A549 (cell line): ENCODE results near the gene TNS3. TPM values are rescaled to one million over a fixed set of nuclear protein-coding genes. Genes with fewer than 3 reads are reported as not detected.

Experiments used
- ATAC-seq, 2 experiments: fragments of 200-7000 bp in 1 of 2; fragments of >200 bp in 1 of 2; cut with Nextera tagmentation in 1 of 2; cut with Tn5 transposase in 1 of 2; 3 replicates each; pipeline versions ENCODE4 v1.8.0 to v1.9.1; 2018 to 2020; ENCODE audit warnings: mild to moderate bottlenecking in 1 of 2, moderate library complexity in 1 of 2
- CTCF ChIA-PET: fragments of 300-600 bp; sonication (Branson Sonifier 250); formaldehyde crosslinking; extraction: SDS; loops from one replicate; lab custom pipeline; 2021; ENCODE audit warnings: antibody characterized with exemption, inconsistent platforms; lab: Yijun Ruan, JAX
- POLR2A ChIA-PET: fragments of 350-600 bp; formaldehyde crosslinking; extraction: SDS; loops from one replicate; lab custom pipeline; 2021; ENCODE audit warnings: antibody characterized with exemption, inconsistent platforms; lab: Yijun Ruan, JAX
- DNase-seq, 2 experiments: peaks; one replicate each; pipeline versions ENCODE4 v3.0.0 to v3.0.0-alpha.2; 2011 to 2016; ENCODE audit warnings: low read depth in 1 of 2, low spot score in 1 of 2
- FAIRE-seq: peaks from 2 replicates; lab custom pipeline; 2011; peaks lifted over from hg19 to GRCh38; lab: Jason Lieb, UNC
- H3K27ac ChIP-seq, 2 experiments: fragments of >200 bp; sonication (Bioruptor Twin); formaldehyde crosslinking; 3 replicates each; pipeline ENCODE4 v1.5.1; 2016 to 2017
- H3K4me1 ChIP-seq: fragments of >200 bp; sonication (Bioruptor Twin); formaldehyde crosslinking; 3 replicates; pipeline ENCODE4 v1.6.1; 2016
- H3K4me2 ChIP-seq: fragments of >200 bp; sonication (Bioruptor Twin); formaldehyde crosslinking; 3 replicates; pipeline ENCODE4 v1.6.1; 2016
- H3K4me3 ChIP-seq: fragments of >200 bp; sonication (Bioruptor Twin); formaldehyde crosslinking; 3 replicates; pipeline ENCODE4 v1.5.1; 2016
- H3K9me3 ChIP-seq: fragments of >200 bp; sonication (Bioruptor Twin); formaldehyde crosslinking; 3 replicates; pipeline ENCODE4 v1.6.1; 2016
- BHLHE40 ChIP-seq: IDR thresholded peaks from 2 replicates; pipeline ENCODE4 v1.6.1; 2012; ENCODE audit warnings: low read depth, low read length, inconsistent platforms
- CBX2 ChIP-seq: fragments of 200-600 bp; sonication (generic); IDR thresholded peaks from 2 replicates; pipeline ENCODE4 v1.6.1; 2016; ENCODE audit warnings: low read depth, mild to moderate bottlenecking, borderline replicate concordance
- CBX8 ChIP-seq: fragments of 200-600 bp; sonication (generic); IDR thresholded peaks from 2 replicates; pipeline ENCODE4 v1.6.1; 2016
- CHD2 ChIP-seq: fragments of 150-350 bp; IDR thresholded peaks from 2 replicates; pipeline ENCODE4 v1.6.1; 2014; ENCODE audit warnings: low read length; ENCODE audit not compliant: partially characterized antibody
- EHF ChIP-seq: fragments of 250-450 bp; sonication (Bioruptor Pico); IDR thresholded peaks from 2 replicates; pipeline ENCODE4 v1.5.0; 2020; ENCODE audit warnings: mild to moderate bottlenecking
- EHMT2 ChIP-seq: fragments of 200-600 bp; sonication (generic); IDR thresholded peaks from 2 replicates; pipeline ENCODE4 v1.6.1; 2016; ENCODE audit warnings: antibody characterized with exemption, low read depth, mild to moderate bottlenecking, moderate library complexity
- FOSB ChIP-seq: fragments of 250-450 bp; sonication (Bioruptor Pico); IDR thresholded peaks from 2 replicates; pipeline ENCODE4 v1.5.0; 2020; ENCODE audit warnings: mild to moderate bottlenecking, moderate library complexity
- HOXB5 ChIP-seq: fragments of 250-450 bp; sonication (Bioruptor Pico); IDR thresholded peaks from 2 replicates; pipeline ENCODE4 v1.5.0; 2020; ENCODE audit warnings: mild to moderate bottlenecking, moderate library complexity
- MAFK ChIP-seq: fragments of 450-650 bp; IDR thresholded peaks from 2 replicates; pipeline ENCODE4 v1.6.1; 2014; ENCODE audit not compliant: partially characterized antibody
- MYC ChIP-seq: IDR thresholded peaks from 2 replicates; pipeline ENCODE4 v1.6.1; 2012; ENCODE audit warnings: mild to moderate bottlenecking, inconsistent platforms, low read length, improper control_type of control experiment, borderline replicate concordance
- NFE2L2 ChIP-seq: fragments of 150-350 bp; conservative IDR thresholded peaks from 2 replicates; pipeline ENCODE4 v1.6.1; 2014; ENCODE audit warnings: low read length
- NPAS2 ChIP-seq: fragments of 250-450 bp; sonication (Bioruptor Pico); IDR thresholded peaks from 2 replicates; pipeline ENCODE4 v1.8.0; 2022; ENCODE audit warnings: mild to moderate bottlenecking, moderate library complexity, borderline replicate concordance
- RAD21 ChIP-seq, 2 experiments: fragments of >200 bp in 1 of 2; sonication (Bioruptor Twin) in 1 of 2; formaldehyde crosslinking in 1 of 2; IDR thresholded peaks in 1 of 2; conservative IDR thresholded peaks in 1 of 2; 2 replicates in 1 of 2; 3 replicates in 1 of 2; pipeline ENCODE4 v1.6.1; 2012 to 2018; ENCODE audit warnings: inconsistent platforms in 1 of 2
- RCOR1 ChIP-seq: fragments of 150-350 bp; IDR thresholded peaks from 2 replicates; pipeline ENCODE4 v1.6.1; 2014; ENCODE audit warnings: antibody characterized with exemption, low read length, low read depth
- RFX5 ChIP-seq: fragments of 450-650 bp; IDR thresholded peaks from 2 replicates; pipeline ENCODE4 v1.7.1; 2014; ENCODE audit warnings: antibody characterized with exemption, mild to moderate bottlenecking, moderate library complexity
- SREBF2 ChIP-seq: fragments of 450-650 bp; IDR thresholded peaks from 2 replicates; pipeline ENCODE4 v1.6.1; 2014; ENCODE audit warnings: mild to moderate bottlenecking, moderate library complexity
- ZFP36 ChIP-seq: fragments of 450-650 bp; IDR thresholded peaks from 2 replicates; pipeline ENCODE4 v1.6.1; 2014; ENCODE audit warnings: borderline replicate concordance; ENCODE audit not compliant: partially characterized antibody
- WGBS: methylation state at CpG from one replicate; pipeline ENCODE4 v1.1.6; 2017; ENCODE audit errors: missing lambda C conversion rate; 5-methylcytosine and 5-hydroxymethylcytosine counted together
- polyA plus RNA-seq, 4 experiments: library from polyadenylated mRNA; depleted of rRNA in 3 of 4; stranded (reverse); fragments of >200 nt; fragmentation: RNase III in 1 of 4; extraction: RNeasy Plus Mini Kit Qiagen cat#74134 plus additional on column Dnase treatment in 1 of 4; gene quantifications; 2 replicates in 3 of 4; 3 replicates in 1 of 4; pipeline ENCODE4 v1.2.3, GENCODE V29; 2011 to 2017
- TF ChIP-seq, protein P1 (sequence below): fragments of 250-450 bp; sonication (Bioruptor Pico); IDR thresholded peaks from 2 replicates; pipeline ENCODE4 v1.5.0; 2021; ENCODE audit warnings: mild to moderate bottlenecking, moderate library complexity, borderline replicate concordance
- TF ChIP-seq, protein P2 (sequence below): fragments of 200-600 bp; sonication (generic); IDR thresholded peaks from 2 replicates; pipeline ENCODE4 v1.6.1; 2016; ENCODE audit warnings: antibody characterized with exemption, mild to moderate bottlenecking, moderate library complexity

The TNS3 gene
- polyA plus RNA-seq, 2 of the 4 experiments (the other 2 are of a cell fraction): 107 to 134 TPM

DNA sequence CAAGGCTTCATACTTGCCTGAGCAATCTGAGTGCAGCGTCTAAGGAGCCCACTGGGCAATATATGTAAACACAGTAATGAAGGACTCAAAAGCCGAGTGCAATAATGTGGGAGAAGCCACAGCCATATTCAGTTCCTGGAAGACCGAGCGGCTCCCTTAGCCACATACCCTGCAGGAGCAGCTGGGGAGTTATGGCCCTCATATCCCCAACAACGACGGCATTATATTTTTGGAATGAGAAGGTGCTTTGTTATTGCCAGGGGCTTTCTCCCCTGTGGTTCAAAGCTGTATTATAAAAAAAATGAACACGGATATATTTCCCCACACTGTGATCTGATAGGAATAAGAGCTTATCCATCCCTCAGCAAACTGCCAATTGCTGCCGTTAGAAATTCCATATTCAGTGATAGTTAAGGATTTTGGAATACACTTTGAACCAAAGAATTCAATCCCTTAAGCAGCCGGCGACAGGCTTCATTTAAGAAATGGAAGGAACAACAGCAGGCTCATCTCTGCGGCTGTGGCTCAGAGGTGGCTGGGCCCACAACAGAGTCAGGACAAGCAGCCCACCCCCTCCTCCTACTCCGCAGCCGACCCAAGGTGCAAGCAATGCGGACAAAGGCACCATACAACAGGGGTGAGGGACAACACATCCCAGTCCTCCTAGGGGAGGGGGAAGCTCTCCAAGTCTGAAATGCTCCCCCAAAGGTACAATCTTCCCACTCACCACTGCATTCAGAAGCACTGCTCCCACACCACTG, 77.2 kb downstream of the TNS3 start:
- FAIRE-seq: no peak
- peak overlapping the region in 1 of 2 experiments; percentile 76; a peak in 3 of 6 replicates for H3K27ac ChIP-seq

DNA sequence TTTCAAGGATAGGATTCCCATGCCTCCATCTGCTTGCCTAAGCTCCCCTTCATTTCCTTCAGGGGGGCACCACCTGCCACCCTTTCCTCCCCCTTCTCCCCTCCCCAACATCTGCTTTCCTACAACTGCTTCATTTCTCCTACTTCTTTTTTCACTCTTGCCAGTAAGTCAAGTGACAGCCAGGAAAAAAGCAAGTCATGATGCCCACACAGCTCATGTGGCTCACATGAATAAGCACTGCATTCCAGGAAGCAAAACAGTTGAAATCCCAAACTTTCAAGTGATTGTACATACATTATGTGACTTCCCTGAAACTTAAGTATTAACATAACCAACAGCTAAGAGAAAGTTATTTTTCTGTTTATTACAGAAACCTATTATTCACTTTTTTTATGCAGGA, 78.6 kb downstream of the TNS3 start:
- no peak overlapping the region for H3K4me3 ChIP-seq
- ATAC-seq (no peak), FAIRE-seq (no peak), DNase-seq (no peak)
- peak overlapping the region; percentile 60 for H3K4me2 ChIP-seq
- TF ChIP-seq RFX5 (no peak), NFE2L2 (peak; percentile 56; the same call in 1 of the 2 replicates), CHD2 (no peak), RCOR1 (no peak), MAFK (peak; percentile 66), CBX2 (no peak), RAD21 (conservative IDR thresholded peaks at IDR 0.05 in 1 of 2, IDR thresholded peaks at IDR 0.05 in 1 of 2) (no peak), CBX8 (no peak)
- ChIA-PET POLR2A (interaction anchor here (0.6 kb wide), 1 partner anchor 76 kb away, joined by 3 read pairs; no protein-coding TSS in a partner anchor), CTCF (interaction anchor here (0.7 to 2.0 kb wide), 5 partner anchors 9 to 316 kb away, joined by 3 to 7 read pairs (median 3); no protein-coding TSS in a partner anchor)
- H3K9me3 ChIP-seq: no peaks in the 10 kb centered on the region
- peak overlapping the region; percentile 52 to 76; a peak in 5 of 6 replicates for H3K27ac ChIP-seq
- peaks cover 98% of the 10 kb centered on the region for H3K4me1 ChIP-seq

More for the DNA sequence above, 77.2 kb downstream of the TNS3 start:
- Histone ChIP-seq H3K4me2 (no peak overlapping the region), H3K4me1 (peaks cover 93% of the 10 kb centered on the region)
- WGBS: 92% methylated on average over 14 of the region's 14 CpGs
- no peak for ATAC-seq
- no peak for TF ChIP-seq MYC
- TF ChIP-seq, protein P1, sequence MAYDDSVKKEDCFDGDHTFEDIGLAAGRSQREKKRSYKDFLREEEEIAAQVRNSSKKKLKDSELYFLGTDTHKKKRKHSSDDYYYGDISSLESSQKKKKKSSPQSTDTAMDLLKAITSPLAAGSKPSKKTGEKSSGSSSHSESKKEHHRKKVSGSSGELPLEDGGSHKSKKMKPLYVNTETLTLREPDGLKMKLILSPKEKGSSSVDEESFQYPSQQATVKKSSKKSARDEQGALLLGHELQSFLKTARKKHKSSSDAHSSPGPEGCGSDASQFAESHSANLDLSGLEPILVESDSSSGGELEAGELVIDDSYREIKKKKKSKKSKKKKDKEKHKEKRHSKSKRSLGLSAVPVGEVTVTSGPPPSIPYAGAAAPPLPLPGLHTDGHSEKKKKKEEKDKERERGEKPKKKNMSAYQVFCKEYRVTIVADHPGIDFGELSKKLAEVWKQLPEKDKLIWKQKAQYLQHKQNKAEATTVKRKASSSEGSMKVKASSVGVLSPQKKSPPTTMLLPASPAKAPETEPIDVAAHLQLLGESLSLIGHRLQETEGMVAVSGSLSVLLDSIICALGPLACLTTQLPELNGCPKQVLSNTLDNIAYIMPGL (CRISPR knock-in tag): no peak
- TF ChIP-seq FOSB (CRISPR knock-in tag): no peak
- no peak for TF ChIP-seq SREBF2
- TF ChIP-seq EHMT2: no peak
- no peak for TF ChIP-seq BHLHE40
- TF ChIP-seq NPAS2: no peak
- no peak for TF ChIP-seq ZFP36
- no peak for TF ChIP-seq EHF (CRISPR knock-in tag)
- no peak for TF ChIP-seq RCOR1
- TF ChIP-seq, protein P2, sequence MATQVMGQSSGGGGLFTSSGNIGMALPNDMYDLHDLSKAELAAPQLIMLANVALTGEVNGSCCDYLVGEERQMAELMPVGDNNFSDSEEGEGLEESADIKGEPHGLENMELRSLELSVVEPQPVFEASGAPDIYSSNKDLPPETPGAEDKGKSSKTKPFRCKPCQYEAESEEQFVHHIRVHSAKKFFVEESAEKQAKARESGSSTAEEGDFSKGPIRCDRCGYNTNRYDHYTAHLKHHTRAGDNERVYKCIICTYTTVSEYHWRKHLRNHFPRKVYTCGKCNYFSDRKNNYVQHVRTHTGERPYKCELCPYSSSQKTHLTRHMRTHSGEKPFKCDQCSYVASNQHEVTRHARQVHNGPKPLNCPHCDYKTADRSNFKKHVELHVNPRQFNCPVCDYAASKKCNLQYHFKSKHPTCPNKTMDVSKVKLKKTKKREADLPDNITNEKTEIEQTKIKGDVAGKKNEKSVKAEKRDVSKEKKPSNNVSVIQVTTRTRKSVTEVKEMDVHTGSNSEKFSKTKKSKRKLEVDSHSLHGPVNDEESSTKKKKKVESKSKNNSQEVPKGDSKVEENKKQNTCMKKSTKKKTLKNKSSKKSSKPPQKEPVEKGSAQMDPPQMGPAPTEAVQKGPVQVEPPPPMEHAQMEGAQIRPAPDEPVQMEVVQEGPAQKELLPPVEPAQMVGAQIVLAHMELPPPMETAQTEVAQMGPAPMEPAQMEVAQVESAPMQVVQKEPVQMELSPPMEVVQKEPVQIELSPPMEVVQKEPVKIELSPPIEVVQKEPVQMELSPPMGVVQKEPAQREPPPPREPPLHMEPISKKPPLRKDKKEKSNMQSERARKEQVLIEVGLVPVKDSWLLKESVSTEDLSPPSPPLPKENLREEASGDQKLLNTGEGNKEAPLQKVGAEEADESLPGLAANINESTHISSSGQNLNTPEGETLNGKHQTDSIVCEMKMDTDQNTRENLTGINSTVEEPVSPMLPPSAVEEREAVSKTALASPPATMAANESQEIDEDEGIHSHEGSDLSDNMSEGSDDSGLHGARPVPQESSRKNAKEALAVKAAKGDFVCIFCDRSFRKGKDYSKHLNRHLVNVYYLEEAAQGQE: no peak
- TF ChIP-seq HOXB5 (CRISPR knock-in tag): no peak
- no peak for TF ChIP-seq RFX5
- TF ChIP-seq, all 56 proteins: peak for 0
- CTCF ChIA-PET: interaction anchor here (1.0 to 2.2 kb wide), 2 partner anchors 314 to 315 kb away, joined by 3 to 6 read pairs; no protein-coding TSS in a partner anchor
- Histone ChIP-seq H3K9me3 (no peaks in the 10 kb centered on the region), H3K4me3 (no peak overlapping the region)
- no peak for DNase-seq
- POLR2A ChIA-PET: no interaction called here
